GM13977 (cell line): Measurements from ENCODE around the gene TLE1.

Experiments
- DNase-seq: peaks from one replicate; pipeline ENCODE4 v3.0.0; 2012; ENCODE audit warnings: low spot score
- in situ Hi-C: fragments of 300-500 bp; cut with MboI; formaldehyde crosslinking; loops from one replicate; pipeline ENCODE4 v1.12.0; 2022; ENCODE audit warnings: low sequenced_read_pairs, low pct_unique_long_range_greater_than_20kb, mixed read lengths, inconsistent platforms; ENCODE audit not compliant: unreplicated experiment
- TF ChIP-seq, protein P1 (sequence below): IDR thresholded peaks from 2 replicates; pipeline ENCODE4 v1.5.1; 2012; ENCODE audit warnings: mild to moderate bottlenecking, control low read depth; ENCODE audit not compliant: insufficient read depth; ENCODE audit errors: extremely low read depth, missing control alignments

Gene TLE1

DNA sequence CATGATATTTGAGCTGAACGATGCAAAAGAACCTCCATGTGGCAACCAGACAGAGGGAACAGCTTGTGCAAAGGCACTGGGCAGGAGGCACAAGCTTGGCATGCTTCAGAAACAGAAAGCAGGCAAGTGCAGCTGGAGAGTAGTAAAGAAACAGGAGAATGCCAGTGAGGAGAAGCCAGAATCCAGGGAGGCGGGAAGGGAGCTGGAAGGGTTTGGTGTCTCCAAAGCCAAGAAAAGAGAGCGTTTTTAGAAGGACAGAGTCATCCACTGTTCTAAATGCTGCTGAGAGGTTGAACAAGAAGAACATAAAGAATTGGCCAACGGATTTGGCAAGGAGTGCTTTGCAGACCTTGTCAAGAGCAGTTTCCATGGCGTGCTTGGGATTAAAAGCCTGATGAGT is 124.7 kb downstream of the TLE1 start:
- no peak for DNase-seq
- TF ChIP-seq, protein P1, sequence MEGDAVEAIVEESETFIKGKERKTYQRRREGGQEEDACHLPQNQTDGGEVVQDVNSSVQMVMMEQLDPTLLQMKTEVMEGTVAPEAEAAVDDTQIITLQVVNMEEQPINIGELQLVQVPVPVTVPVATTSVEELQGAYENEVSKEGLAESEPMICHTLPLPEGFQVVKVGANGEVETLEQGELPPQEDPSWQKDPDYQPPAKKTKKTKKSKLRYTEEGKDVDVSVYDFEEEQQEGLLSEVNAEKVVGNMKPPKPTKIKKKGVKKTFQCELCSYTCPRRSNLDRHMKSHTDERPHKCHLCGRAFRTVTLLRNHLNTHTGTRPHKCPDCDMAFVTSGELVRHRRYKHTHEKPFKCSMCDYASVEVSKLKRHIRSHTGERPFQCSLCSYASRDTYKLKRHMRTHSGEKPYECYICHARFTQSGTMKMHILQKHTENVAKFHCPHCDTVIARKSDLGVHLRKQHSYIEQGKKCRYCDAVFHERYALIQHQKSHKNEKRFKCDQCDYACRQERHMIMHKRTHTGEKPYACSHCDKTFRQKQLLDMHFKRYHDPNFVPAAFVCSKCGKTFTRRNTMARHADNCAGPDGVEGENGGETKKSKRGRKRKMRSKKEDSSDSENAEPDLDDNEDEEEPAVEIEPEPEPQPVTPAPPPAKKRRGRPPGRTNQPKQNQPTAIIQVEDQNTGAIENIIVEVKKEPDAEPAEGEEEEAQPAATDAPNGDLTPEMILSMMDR = no peak
- in situ Hi-C loops = no loop called here

DNA sequence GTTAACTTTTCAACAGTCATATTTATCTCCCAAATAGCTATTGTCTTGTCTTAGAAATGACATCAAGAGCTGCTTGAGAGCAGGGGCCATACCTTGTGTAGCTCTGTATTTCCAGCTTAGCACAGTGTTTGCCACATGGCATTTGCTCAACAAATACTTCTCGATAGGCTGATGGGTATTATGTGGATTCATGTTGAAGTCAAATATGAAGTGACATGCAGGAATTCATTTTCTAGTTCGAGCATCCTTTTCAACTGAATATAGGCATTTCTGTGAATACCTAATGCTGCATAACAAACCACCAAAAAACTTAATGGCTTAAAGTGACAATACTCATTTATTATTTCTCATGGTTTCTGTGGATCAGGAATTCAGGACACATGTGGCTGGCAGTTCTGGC is 125.6 kb downstream of the TLE1 start:
- no peak for DNase-seq
- TF ChIP-seq, protein P1 = no peak

DNA sequence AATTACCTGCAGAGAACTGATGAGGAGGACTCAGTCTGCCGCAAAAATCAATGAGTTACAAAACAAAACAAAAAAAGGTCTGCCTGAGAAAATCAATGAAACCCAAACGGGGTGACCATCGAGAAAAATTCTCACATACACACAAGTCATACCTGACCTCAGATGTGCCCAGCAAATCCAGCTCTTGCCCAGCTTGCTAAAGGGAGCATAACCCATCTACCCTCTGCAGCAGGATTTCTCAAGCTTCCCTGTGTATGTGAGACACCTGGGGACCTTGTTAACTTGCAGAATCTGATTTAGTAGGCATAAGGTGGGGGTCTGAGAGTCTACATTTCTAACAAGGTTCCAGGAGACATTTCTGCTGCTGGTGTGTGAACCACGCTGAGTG is 126.3 kb downstream of the TLE1 start:
- no peak for DNase-seq
- TF ChIP-seq, protein P1 = no peak
- in situ Hi-C loops = no loop called here

More for the DNA sequence above, 125.6 kb downstream of the TLE1 start:
- in situ Hi-C loops = no loop called here

DNA sequence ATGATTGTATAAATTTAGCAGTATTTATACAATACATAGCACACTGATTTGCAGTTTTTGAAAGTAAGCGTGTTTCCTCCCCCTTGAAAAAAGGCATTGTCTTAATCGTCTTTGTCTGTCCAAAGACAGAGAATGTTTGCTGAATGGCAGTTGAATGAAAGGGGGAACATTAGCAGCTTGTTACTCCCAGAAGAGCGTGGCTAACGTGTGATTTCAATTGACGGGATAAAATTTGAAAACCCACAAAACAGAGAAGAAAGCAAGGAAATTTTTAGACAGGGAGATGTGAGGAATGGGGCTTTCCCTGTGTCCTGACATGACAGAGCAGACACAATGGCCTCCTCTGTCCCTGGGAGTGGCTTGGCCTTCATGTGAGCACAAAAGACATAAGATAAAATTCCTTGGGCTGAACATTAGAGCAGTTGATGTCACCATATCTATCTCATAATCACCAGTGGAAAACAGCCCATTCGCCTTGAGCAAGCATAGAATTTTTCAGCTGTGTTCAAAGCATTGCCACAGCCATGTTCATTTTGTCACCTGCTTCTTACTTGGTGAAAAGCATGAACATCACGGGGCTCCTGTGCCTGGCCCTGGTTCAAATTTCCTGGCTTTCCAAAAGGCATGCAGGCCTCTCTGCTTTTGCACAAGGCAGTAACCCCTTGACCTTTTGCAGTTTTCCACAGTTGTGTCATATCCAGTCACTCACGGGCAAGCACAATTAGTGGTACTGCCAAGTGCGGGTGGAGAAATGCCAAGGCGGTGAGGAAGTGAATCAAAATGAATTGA is 126.9 kb downstream of the TLE1 start:
- in situ Hi-C loops = no loop called here
- DNase-seq = no peak
- TF ChIP-seq, protein P1 = no peak

DNA sequence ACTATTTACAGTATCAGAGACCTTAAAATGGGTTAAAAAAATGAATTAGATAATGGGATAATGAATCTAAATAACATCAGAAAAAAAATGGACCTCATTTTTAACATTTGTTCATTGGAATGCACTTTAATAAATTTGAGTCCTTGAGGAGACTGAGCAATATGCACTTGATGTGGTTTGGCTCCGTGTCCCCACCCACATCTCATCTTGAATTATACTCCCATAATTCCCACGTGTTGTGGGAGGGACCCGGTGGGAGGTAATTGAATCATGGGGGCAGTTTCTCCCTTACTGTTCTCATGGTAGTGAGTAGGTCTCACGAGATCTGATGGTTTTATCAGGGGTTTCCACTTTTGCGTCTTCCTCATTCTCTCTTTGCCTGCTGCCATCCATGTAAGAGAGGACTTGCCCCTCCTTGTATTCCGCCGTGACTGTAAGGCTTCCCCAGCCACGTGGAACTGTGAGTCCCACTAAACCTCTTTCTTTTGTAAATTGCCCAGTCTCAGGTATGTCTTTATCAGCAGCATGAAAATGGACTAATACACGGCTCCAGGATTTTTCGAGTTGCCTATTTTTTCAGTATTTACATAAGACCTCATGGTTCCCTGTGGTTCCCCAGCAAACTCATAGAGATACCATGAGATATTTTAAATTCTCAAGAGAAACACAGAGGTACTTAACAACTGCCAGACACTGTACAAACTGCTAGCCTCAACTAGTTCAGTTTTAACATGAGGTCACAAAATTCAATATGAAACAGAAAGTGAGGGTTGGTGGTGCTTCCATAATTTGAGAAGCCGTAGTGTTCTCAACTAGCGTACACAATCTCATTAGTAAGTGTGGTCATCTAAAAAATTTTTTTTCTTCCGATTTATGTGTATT is 128.3 kb downstream of the TLE1 start:
- no peak for DNase-seq
- in situ Hi-C loops = no loop called here
- TF ChIP-seq, protein P1 = no peak

DNA sequence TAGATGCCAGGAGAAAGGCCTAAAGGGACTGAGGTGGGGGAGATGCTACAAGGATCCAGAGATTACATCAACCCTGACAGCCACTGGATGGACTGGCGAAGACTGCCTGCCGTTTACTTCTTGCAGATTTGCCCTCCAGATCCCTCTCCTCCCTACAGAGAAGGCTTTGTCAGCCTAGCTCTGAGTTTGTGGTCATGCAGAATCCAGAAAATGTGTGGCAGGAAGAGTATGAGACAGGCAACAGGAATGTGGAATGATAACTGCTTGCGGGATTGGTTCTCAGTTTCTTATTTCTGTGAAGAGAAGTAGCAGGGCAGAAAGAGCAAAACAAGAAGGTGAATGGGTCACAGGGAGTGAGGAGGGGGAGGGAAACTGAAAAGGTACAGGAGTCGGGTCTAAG is 129.6 kb downstream of the TLE1 start:
- in situ Hi-C loops = no loop called here
- DNase-seq = no peak
- TF ChIP-seq, protein P1 = no peak
